Neural crest cell (in vitro differentiated cells): ENCODE measurements around the gene GLRX5. TPM values are rescaled to one million over a fixed set of nuclear protein-coding genes. Genes with fewer than 3 reads are reported as not detected.

Experiments used
- DNase-seq: peaks from one replicate; pipeline ENCODE4 v3.0.0; 2021; ENCODE audit warnings: low read depth, mixed read lengths, low spot score
- H3K27ac Mint-ChIP-seq: one replicate; pipeline ENCODE4 v1.8.0; 2021; ENCODE audit warnings: mild to moderate bottlenecking, mixed read lengths; ENCODE audit not compliant: unreplicated experiment
- H3K27me3 Mint-ChIP-seq: 2 replicates; pipeline ENCODE4 v1.8.0; 2021; ENCODE audit warnings: low read depth, mild to moderate bottlenecking, mixed read lengths
- H3K36me3 Mint-ChIP-seq: 2 replicates; pipeline ENCODE4 v1.8.0; 2021; ENCODE audit warnings: low read depth, mild to moderate bottlenecking, mixed read lengths
- H3K4me1 Mint-ChIP-seq: 2 replicates; pipeline ENCODE4 v1.8.0; 2021; ENCODE audit warnings: mixed read lengths
- H3K4me3 Mint-ChIP-seq: one replicate; pipeline ENCODE4 v1.8.0; 2021; ENCODE audit warnings: mild to moderate bottlenecking, mixed read lengths
- H3K9me3 Mint-ChIP-seq: 2 replicates; pipeline ENCODE4 v1.8.0; 2021; ENCODE audit warnings: mixed read lengths
- CTCF ChIP-seq: fragments of 200-600 bp; sonication (generic); conservative IDR thresholded peaks from 2 replicates; pipeline ENCODE4 v1.5.0; 2021; ENCODE audit warnings: antibody characterized with exemption, mild to moderate bottlenecking
- total RNA-seq: library from RNA; stranded (reverse); gene quantifications from 2 replicates; pipeline ENCODE4 v1.2.1, GENCODE V29; 2021

GLRX5 gene
- total RNA-seq, 1 donor from 2014 or later: 69.3 TPM

GRCh38 chr14:95510804-95511203 is 24.0 kb upstream of the GLRX5 start:
- Mint-ChIP-seq H3K4me3 (no peak overlapping the region), H3K27me3 (peaks cover 13% of the 10 kb centered on the region), H3K4me1 (peaks cover 11% of the 10 kb centered on the region), H3K36me3 (no peaks in the 10 kb centered on the region), H3K27ac (no peak overlapping the region), H3K9me3 (no peaks in the 10 kb centered on the region)
- DNase-seq: no peak
- TF ChIP-seq CTCF: no peak

GRCh38 chr14:95511687-95512086 is 23.2 kb upstream of the GLRX5 start:
- peaks cover 15% of the 10 kb centered on the region for H3K27me3 Mint-ChIP-seq
- H3K36me3 Mint-ChIP-seq: no peaks in the 10 kb centered on the region
- no peak overlapping the region for H3K4me3 Mint-ChIP-seq
- peaks cover 13% of the 10 kb centered on the region for H3K4me1 Mint-ChIP-seq
- no peak overlapping the region for H3K27ac Mint-ChIP-seq
- no peak for DNase-seq
- no peak for TF ChIP-seq CTCF
- no peaks in the 10 kb centered on the region for H3K9me3 Mint-ChIP-seq

GRCh38 chr14:95513291-95513690 is 21.6 kb upstream of the GLRX5 start:
- Mint-ChIP-seq H3K4me1 (peaks cover 17% of the 10 kb centered on the region), H3K4me3 (no peak overlapping the region), H3K27me3 (peaks cover 31% of the 10 kb centered on the region), H3K36me3 (no peaks in the 10 kb centered on the region), H3K27ac (no peak overlapping the region), H3K9me3 (no peaks in the 10 kb centered on the region)
- DNase-seq: no peak
- no peak for TF ChIP-seq CTCF

- peak; percentile 4 for DNase-seq
- no peak for TF ChIP-seq CTCF
- Mint-ChIP-seq H3K4me1 (peaks cover 17% of the 10 kb centered on the region), H3K27ac (no peak overlapping the region), H3K36me3 (no peaks in the 10 kb centered on the region), H3K27me3 (peaks cover 39% of the 10 kb centered on the region), H3K9me3 (no peaks in the 10 kb centered on the region), H3K4me3 (peak overlapping the region; percentile 84)
These were observed 20.4 kb upstream of the GLRX5 start for GRCh38 chr14:95514131-95515079.

GRCh38 chr14:95515080-95515489 is 19.8 kb upstream of the GLRX5 start:
- no peak for TF ChIP-seq CTCF
- DNase-seq: peak; percentile 33
- Mint-ChIP-seq H3K27me3 (peaks cover 45% of the 10 kb centered on the region), H3K4me3 (peak overlapping the region; percentile 84), H3K36me3 (no peaks in the 10 kb centered on the region), H3K27ac (peak overlapping the region; percentile 67), H3K4me1 (peaks cover 17% of the 10 kb centered on the region), H3K9me3 (no peaks in the 10 kb centered on the region)
